ENCODE measurements around the gene MAPK9.

DNA sequence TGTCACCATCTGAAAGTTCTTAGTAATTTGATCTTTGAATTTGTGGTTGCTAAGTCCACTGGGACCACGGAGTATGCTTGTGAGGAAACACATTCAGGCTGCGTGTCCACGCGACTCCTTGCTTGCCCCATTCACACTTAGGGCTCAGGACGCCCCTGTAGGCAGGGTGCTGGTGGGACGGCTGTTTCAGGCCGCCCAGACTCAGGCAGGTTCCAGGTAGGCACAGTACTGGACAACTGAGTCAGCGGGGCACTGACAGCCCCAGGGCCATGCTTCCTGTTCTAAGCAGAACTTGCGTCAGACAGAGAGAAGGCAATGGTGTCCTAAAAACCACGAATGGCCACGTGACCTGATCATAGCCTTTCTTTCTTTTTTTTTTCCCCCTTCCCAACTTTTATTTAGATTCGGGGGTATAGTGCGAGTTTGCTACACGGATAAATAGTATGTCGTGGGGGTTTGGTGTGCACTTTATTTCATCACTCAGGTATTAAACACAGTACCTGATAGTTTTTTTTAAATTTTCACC, 75.2 kb downstream of the MAPK9 start:
- TF ChIP-seq, protein P1, sequence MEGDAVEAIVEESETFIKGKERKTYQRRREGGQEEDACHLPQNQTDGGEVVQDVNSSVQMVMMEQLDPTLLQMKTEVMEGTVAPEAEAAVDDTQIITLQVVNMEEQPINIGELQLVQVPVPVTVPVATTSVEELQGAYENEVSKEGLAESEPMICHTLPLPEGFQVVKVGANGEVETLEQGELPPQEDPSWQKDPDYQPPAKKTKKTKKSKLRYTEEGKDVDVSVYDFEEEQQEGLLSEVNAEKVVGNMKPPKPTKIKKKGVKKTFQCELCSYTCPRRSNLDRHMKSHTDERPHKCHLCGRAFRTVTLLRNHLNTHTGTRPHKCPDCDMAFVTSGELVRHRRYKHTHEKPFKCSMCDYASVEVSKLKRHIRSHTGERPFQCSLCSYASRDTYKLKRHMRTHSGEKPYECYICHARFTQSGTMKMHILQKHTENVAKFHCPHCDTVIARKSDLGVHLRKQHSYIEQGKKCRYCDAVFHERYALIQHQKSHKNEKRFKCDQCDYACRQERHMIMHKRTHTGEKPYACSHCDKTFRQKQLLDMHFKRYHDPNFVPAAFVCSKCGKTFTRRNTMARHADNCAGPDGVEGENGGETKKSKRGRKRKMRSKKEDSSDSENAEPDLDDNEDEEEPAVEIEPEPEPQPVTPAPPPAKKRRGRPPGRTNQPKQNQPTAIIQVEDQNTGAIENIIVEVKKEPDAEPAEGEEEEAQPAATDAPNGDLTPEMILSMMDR (IDR thresholded peaks at IDR 0.05): no peak
- no peak for TF ChIP-seq EP300 (IDR thresholded peaks at IDR 0.05)

All from suprapubic skin (tissue), 3 donors.